Stomach (tissue), 4 donors: ENCODE results near the gene CHMP2A.
A peak's percentile ranks its signal among the peaks of the same experiment; 100 is the strongest.

ENCODE experiments used
- EP300 ChIP-seq: sonication (generic); formaldehyde crosslinking; IDR thresholded peaks from one replicate; pipeline ENCODE4 v1.6.1; 2017; ENCODE audit warnings: antibody characterized with exemption
- POLR2AphosphoS5 ChIP-seq, 3 donors: sonication (generic); formaldehyde crosslinking; IDR thresholded peaks; one replicate each; pipeline ENCODE4 v1.6.1; 2016; ENCODE audit warnings: antibody characterized with exemption in 3 of 3
- TF ChIP-seq, protein P1 (sequence below), 7 experiments: fragments of 450-650 bp in 4 of 7; fragments of 200-600 bp in 3 of 7; sonication (generic) in 3 of 7; IDR thresholded peaks; one replicate each; pipeline ENCODE4 v1.5.1; 2016 to 2019; ENCODE audit warnings: antibody characterized with exemption in 7 of 7, control low read depth in 2 of 7, mild to moderate bottlenecking in 1 of 7

DNA sequence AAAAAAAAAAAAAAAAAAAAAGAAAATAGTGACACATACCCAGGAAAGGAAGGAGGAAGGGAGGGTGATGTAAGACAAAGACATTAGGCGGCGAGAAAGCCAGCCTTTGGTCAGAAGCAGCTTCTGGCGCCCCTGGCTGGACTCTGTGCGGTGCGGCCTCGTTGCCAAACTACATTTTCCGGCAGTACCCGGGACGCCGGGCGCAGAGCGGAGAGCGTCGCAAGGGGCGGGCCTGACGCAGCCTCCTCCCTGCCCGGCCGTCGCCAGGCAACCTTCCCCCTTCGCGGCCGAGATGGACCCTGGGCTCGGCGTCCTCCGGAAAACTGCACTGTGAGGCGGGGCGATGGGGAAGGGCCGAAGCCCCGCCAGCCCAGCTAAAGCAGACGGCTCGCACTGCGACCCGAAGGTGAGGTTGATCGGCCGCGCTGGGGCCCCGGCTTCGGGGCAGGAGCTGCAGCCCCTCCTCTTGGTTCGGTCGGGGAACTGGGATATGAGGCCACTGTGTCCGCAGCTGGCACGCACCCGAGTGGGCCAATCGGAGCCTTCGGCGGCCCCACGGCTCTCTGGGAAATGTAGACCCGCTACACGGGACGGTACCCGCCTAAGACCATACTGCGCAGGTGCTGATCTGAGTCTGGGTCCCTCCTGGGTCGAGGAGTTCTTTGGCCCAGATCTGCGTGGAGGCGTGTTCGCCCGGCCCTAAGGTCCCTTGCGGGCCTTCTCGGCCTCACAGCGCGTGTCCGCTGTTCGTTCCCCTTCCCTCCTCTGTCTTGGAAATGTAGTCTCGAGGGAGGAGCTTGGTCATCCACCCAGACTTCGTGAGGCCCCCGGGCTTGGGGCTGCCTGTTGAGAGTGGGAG is 20.5 kb upstream of the CHMP2A start:
- TF ChIP-seq, protein P1, sequence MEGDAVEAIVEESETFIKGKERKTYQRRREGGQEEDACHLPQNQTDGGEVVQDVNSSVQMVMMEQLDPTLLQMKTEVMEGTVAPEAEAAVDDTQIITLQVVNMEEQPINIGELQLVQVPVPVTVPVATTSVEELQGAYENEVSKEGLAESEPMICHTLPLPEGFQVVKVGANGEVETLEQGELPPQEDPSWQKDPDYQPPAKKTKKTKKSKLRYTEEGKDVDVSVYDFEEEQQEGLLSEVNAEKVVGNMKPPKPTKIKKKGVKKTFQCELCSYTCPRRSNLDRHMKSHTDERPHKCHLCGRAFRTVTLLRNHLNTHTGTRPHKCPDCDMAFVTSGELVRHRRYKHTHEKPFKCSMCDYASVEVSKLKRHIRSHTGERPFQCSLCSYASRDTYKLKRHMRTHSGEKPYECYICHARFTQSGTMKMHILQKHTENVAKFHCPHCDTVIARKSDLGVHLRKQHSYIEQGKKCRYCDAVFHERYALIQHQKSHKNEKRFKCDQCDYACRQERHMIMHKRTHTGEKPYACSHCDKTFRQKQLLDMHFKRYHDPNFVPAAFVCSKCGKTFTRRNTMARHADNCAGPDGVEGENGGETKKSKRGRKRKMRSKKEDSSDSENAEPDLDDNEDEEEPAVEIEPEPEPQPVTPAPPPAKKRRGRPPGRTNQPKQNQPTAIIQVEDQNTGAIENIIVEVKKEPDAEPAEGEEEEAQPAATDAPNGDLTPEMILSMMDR (IDR thresholded peaks at IDR 0.05): peak in 2 of 7 experiments; percentile 15 to 26
- TF ChIP-seq POLR2AphosphoS5 (IDR thresholded peaks at IDR 0.05): peak; percentile 39 to 72 (median 45)
- no peak for TF ChIP-seq EP300
